ENCODE results near the gene COQ7.
A peak's percentile ranks its signal among the peaks of the same experiment; 100 is the strongest.

The COQ7 gene

DNA sequence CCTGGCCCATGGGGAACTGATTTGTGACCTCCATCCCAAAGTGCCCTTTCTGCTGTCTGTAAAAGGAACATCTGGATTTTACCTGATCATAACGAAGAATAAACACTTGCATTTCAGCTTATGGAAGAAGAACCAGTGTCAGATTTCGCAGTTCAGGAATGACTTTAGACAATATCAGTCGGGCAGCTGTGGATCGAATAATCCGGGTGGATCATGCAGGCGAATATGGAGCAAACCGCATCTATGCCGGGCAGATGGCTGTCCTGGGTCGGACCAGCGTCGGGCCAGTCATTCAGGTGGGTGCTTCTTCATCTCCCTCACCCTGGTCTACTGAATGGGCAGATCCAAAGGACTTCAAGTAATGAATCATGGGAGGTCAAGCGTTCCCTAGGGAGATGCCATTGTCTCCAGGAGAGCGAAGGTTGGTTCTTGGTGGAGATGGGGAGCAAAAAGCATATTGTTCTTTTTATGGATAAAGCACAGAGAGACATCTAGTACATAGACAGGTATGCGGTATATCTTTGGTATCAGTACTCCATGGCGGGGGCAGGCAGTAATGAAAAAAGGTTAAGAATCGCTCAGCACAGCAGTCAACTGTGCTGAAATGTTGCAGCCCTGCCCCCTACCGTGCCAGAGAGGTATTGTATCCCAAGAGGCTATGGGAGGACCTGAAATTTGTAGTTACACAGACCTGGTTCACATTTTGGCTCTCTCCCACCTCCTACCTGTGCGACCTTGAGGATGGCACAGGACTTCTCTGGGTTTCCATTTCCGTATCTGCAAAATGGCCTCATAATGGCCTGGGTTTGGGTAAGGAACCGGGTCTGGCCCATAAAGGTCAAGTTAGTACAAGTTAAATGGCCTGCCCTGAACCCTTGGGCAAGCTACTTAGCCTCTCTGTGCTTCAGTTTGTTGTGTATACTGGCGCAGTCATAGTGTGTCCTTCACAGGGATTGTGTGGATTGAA is 4.7 kb downstream of the COQ7 start:
- peak; percentile 16 for DNase-seq (ENCODE audit: low read depth)
- peak; percentile 85 for TF ChIP-seq CTCF (IDR thresholded peaks at IDR 0.05; ENCODE audit: control insufficient read depth, insufficient read depth, low read depth, low read length, missing control alignments)
- H3K4me3 ChIP-seq (ENCODE audit: control insufficient read depth, low read depth, low read length), result no peak overlapping the region

GRCh38 chr16:19073344-19073743 is 5.9 kb downstream of the COQ7 start:
- no peak overlapping the region for H3K4me3 ChIP-seq (ENCODE audit: control insufficient read depth, low read depth, low read length)
- no peak for DNase-seq (ENCODE audit: low read depth)
- TF ChIP-seq CTCF (IDR thresholded peaks at IDR 0.05; ENCODE audit: control insufficient read depth, insufficient read depth, low read depth, low read length, missing control alignments), result no peak

GRCh38 chr16:19073863-19074262 is 6.4 kb downstream of the COQ7 start:
- no peak for TF ChIP-seq CTCF (IDR thresholded peaks at IDR 0.05; ENCODE audit: control insufficient read depth, insufficient read depth, low read depth, low read length, missing control alignments)
- H3K4me3 ChIP-seq (ENCODE audit: control insufficient read depth, low read depth, low read length), result no peak overlapping the region
- no peak for DNase-seq (ENCODE audit: low read depth)

DNA sequence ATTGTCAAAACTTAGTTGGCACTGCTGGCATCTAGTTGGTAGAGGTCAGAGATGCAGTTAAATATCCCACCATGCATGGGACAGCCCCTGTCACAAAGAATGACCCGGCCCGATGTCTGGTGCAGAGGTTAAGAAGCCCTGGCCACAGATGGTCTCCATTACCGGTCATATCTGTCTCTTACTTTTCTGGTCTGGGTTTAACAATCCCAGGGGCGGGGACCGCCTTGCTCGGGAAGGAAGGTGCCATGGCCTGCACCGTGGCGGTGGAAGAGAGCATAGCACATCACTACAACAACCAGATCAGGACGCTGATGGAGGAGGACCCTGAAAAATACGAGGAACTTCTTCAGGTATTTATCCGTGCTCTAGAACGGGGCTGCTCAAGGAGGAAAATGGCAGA is 8.1 kb downstream of the COQ7 start:
- H3K4me3 ChIP-seq (ENCODE audit: control insufficient read depth, low read depth, low read length), result no peak overlapping the region
- TF ChIP-seq CTCF (IDR thresholded peaks at IDR 0.05; ENCODE audit: control insufficient read depth, insufficient read depth, low read depth, low read length, missing control alignments), result no peak
- DNase-seq (ENCODE audit: low read depth), result no peak

DNA sequence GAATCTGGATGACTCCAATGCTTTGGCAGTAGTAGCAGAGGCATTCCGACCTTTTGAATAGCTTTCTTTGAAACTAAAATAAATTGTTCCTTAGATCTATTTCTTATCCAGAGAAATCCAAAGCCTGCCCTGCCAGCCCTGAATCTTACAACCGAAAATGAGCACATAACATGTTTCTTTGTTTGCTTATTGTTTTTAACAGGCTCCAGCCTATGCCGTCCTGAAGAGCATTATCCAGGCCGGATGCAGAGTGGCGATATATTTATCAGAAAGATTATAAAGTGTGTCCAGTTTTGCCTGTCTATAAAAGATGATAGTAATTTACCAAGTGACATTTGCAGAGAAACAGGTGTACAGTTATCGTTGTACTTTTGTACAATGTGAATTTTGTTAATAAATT is 10.5 kb downstream of the COQ7 start:
- no peak for TF ChIP-seq CTCF (IDR thresholded peaks at IDR 0.05; ENCODE audit: control insufficient read depth, insufficient read depth, low read depth, low read length, missing control alignments)
- H3K4me3 ChIP-seq (ENCODE audit: control insufficient read depth, low read depth, low read length), result no peak overlapping the region
- DNase-seq (ENCODE audit: low read depth), result no peak

- no peak overlapping the region for H3K4me3 ChIP-seq (ENCODE audit: control insufficient read depth, low read depth, low read length)
- DNase-seq (ENCODE audit: low read depth), result no peak
- TF ChIP-seq CTCF (IDR thresholded peaks at IDR 0.05; ENCODE audit: control insufficient read depth, insufficient read depth, low read depth, low read length, missing control alignments), result no peak
Measured at GRCh38 chr16:19083670-19084069, 16.3 kb downstream of the COQ7 start.
